ENCODE measurements around the gene CFAP99.

Gene CFAP99

DNA sequence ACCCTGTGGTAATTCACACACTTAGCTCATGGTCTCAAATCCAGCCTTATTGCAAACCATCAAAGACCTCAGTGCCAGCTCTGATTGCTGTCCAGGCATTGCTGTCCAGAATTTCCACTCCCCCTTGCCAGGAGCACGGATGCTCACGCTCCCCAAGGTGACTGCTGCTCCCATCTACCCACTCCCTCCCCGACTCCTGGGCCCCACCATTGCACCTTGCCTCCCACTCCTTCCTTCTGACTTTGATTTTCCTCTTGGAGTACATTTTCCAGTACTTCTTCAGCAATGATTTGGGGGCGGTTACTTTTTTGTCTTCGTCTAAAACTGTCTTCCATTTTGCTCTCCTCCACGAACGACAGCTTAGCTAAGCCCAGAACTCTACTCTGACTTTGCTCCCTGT is 11.8 kb upstream of the CFAP99 start:
- POLR2A ChIA-PET: no interaction called here
- TF ChIP-seq FOXK2 (IDR thresholded peaks at IDR 0.05) (no peak), HDGF (IDR thresholded peaks at IDR 0.05; ENCODE audit: borderline replicate concordance) (no peak), FOXM1 (IDR thresholded peaks at IDR 0.05; ENCODE audit: borderline replicate concordance) (no peak), CTBP1 (IDR thresholded peaks at IDR 0.05; ENCODE audit: borderline replicate concordance) (no peak), ELF4 (IDR thresholded peaks at IDR 0.05) (no peak), LEF1 (IDR thresholded peaks at IDR 0.05; ENCODE audit: borderline replicate concordance) (no peak), SP1 (IDR thresholded peaks at IDR 0.05) (no peak), FOXA1 (IDR thresholded peaks at IDR 0.05) (no peak)
- TF ChIP-seq, protein P1, sequence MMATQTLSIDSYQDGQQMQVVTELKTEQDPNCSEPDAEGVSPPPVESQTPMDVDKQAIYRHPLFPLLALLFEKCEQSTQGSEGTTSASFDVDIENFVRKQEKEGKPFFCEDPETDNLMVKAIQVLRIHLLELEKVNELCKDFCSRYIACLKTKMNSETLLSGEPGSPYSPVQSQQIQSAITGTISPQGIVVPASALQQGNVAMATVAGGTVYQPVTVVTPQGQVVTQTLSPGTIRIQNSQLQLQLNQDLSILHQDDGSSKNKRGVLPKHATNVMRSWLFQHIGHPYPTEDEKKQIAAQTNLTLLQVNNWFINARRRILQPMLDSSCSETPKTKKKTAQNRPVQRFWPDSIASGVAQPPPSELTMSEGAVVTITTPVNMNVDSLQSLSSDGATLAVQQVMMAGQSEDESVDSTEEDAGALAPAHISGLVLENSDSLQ (IDR thresholded peaks at IDR 0.05): no peak
- DNase-seq (ENCODE audit: extremely low spot score): no peak
- CTCF ChIA-PET: no interaction called here

GRCh38 chr4:2407991-2408342 is 10.8 kb upstream of the CFAP99 start:
- POLR2A ChIA-PET: no interaction called here
- CTCF ChIA-PET: no interaction called here
- TF ChIP-seq FOXM1 (IDR thresholded peaks at IDR 0.05; ENCODE audit: borderline replicate concordance) (no peak), NFRKB (IDR thresholded peaks at IDR 0.05) (no peak)
- DNase-seq (ENCODE audit: extremely low spot score): no peak

- TF ChIP-seq, protein P1 (IDR thresholded peaks at IDR 0.05): no peak
- no peak for TF ChIP-seq FOXK2 (IDR thresholded peaks at IDR 0.05)
- TF ChIP-seq NFRKB (IDR thresholded peaks at IDR 0.05): no peak
- no peak for TF ChIP-seq L3MBTL2 (conservative IDR thresholded peaks at IDR 0.05)
- TF ChIP-seq FOXA1 (IDR thresholded peaks at IDR 0.05): no peak
- no peak for TF ChIP-seq ELF4 (IDR thresholded peaks at IDR 0.05)
- no peak for TF ChIP-seq SP1 (IDR thresholded peaks at IDR 0.05)
- TF ChIP-seq LEF1 (IDR thresholded peaks at IDR 0.05; ENCODE audit: borderline replicate concordance): no peak
- TF ChIP-seq CTBP1 (IDR thresholded peaks at IDR 0.05; ENCODE audit: borderline replicate concordance): no peak
- no peak for TF ChIP-seq BHLHE40 (IDR thresholded peaks at IDR 0.05; ENCODE audit: borderline replicate concordance)
- no peak for TF ChIP-seq TARDBP (IDR thresholded peaks at IDR 0.05)
- no peak for TF ChIP-seq FOXM1 (IDR thresholded peaks at IDR 0.05; ENCODE audit: borderline replicate concordance)
- DNase-seq (ENCODE audit: extremely low spot score): no peak
- POLR2A ChIA-PET: no interaction called here
- CTCF ChIA-PET: no interaction called here
These were observed 10.3 kb upstream of the CFAP99 start for GRCh38 chr4:2408401-2408958.

GRCh38 chr4:2408976-2409375 is 9.8 kb upstream of the CFAP99 start:
- DNase-seq (ENCODE audit: extremely low spot score): no peak
- ChIA-PET POLR2A (no interaction called here), CTCF (no interaction called here)
- TF ChIP-seq ZNF384 (IDR thresholded peaks at IDR 0.05) (no peak), CTBP1 (IDR thresholded peaks at IDR 0.05; ENCODE audit: borderline replicate concordance) (no peak), FOXM1 (IDR thresholded peaks at IDR 0.05; ENCODE audit: borderline replicate concordance) (no peak), ARNT (IDR thresholded peaks at IDR 0.05) (no peak), NFRKB (IDR thresholded peaks at IDR 0.05) (no peak), ELF4 (IDR thresholded peaks at IDR 0.05) (no peak), FOXK2 (IDR thresholded peaks at IDR 0.05) (no peak), TARDBP (IDR thresholded peaks at IDR 0.05) (no peak), L3MBTL2 (conservative IDR thresholded peaks at IDR 0.05) (no peak)

- TF ChIP-seq FOXA1 (IDR thresholded peaks at IDR 0.05): no peak
- no peak for TF ChIP-seq ARNT (IDR thresholded peaks at IDR 0.05)
- TF ChIP-seq ZNF384 (IDR thresholded peaks at IDR 0.05): no peak
- no peak for TF ChIP-seq ELF4 (IDR thresholded peaks at IDR 0.05)
- no peak for TF ChIP-seq FOXK2 (IDR thresholded peaks at IDR 0.05)
- no peak for TF ChIP-seq CTBP1 (IDR thresholded peaks at IDR 0.05; ENCODE audit: borderline replicate concordance)
- TF ChIP-seq HDGF (IDR thresholded peaks at IDR 0.05; ENCODE audit: borderline replicate concordance): no peak
- TF ChIP-seq FOXM1 (IDR thresholded peaks at IDR 0.05; ENCODE audit: borderline replicate concordance): no peak
- TF ChIP-seq L3MBTL2 (conservative IDR thresholded peaks at IDR 0.05): no peak
- TF ChIP-seq SP1 (IDR thresholded peaks at IDR 0.05): no peak
- TF ChIP-seq, protein P1 (IDR thresholded peaks at IDR 0.05): no peak
- DNase-seq (ENCODE audit: extremely low spot score): no peak
- CTCF ChIA-PET: no interaction called here
- POLR2A ChIA-PET: no interaction called here
These were observed 9.4 kb upstream of the CFAP99 start for GRCh38 chr4:2409381-2409783.

DNA sequence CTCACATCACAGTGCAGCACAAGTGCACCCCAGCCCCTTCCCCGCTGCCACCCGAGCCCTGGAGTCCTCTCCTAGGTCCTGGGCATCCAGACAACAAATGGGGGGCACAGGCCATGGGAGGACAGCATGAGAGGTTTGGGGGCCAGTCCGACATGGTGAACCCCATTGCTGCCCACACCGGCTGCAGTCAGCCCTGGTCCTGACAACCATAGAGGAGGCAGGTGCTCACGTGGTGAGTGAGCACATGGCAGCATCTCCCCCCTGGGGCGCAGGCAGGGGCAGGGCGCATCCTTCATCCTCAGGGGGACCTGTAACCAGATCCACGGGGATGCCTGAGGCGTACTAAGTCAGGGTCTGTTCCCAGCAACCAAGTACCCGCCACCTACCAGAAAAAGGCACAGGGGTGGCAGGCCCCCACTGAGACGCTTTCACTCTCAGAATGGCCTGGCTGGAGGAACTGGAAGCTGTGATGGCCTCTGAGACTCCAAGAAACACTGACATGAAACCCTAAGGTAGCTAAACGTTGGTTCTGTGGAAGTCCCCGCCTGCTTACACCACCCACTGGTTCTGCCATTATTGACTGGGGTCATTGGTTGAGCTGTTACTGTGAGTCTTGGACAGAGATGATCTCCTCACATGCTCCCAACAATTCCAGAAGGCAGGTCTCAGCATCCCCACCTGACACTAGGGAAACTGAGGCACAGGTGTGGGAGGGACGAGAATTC is 6.8 kb upstream of the CFAP99 start:
- ChIA-PET CTCF (no interaction called here), POLR2A (interaction anchor here (0.9 to 1.1 kb wide), 2 partner anchors 57 to 281 kb away, joined by 3 to 4 read pairs; partner anchors contain the start of gene RNF4)
- no peak for DNase-seq (ENCODE audit: extremely low spot score)
- TF ChIP-seq, protein P1 (IDR thresholded peaks at IDR 0.05): no peak
- no peak for TF ChIP-seq SUZ12 (IDR thresholded peaks at IDR 0.05)
- no peak for TF ChIP-seq LEF1 (IDR thresholded peaks at IDR 0.05; ENCODE audit: borderline replicate concordance)

Measured in HEK293T (cell line).